OCI-LY7 (cell line): ENCODE data around the gene TMEM255B. TPM values are rescaled to one million over a fixed set of nuclear protein-coding genes. Genes with fewer than 3 reads are reported as not detected.

ENCODE experiments used
- BruUV-seq: library from RNA; stranded (reverse); fragments of 400-500 nt; replicated peaks from 2 replicates; lab custom pipeline; 2021; lab: Mats Ljungman, UMichigan
- CTCF ChIA-PET: fragments of 300-600 bp; sonication (Branson Sonifier 250); formaldehyde crosslinking; loops from one replicate; lab custom pipeline; 2022; ENCODE audit warnings: antibody characterized with exemption; ENCODE audit not compliant: unreplicated experiment; lab: Charles Lee
- POLR2A ChIA-PET: fragments of 300-600 bp; sonication (Branson Sonifier 250); formaldehyde crosslinking; loops from one replicate; lab custom pipeline; 2022; ENCODE audit warnings: antibody characterized with exemption; lab: Charles Lee
- DNase-seq: peaks from one replicate; pipeline ENCODE4 v3.0.0-alpha.2; 2015; ENCODE audit warnings: low spot score
- H2AFZ ChIP-seq: fragments of 200-600 bp; sonication (generic), shearing (Covaris generic); 2 replicates; pipeline ENCODE4 v1.6.1; 2014; ENCODE audit warnings: mild to moderate bottlenecking, antibody characterized with exemption, low read length, moderate library complexity
- H3K27ac ChIP-seq: fragments of 200-600 bp; sonication (generic); 2 replicates; pipeline ENCODE4 v1.5.1; 2014; ENCODE audit warnings: mixed run types, low read depth, mild to moderate bottlenecking, moderate library complexity, low read length, inconsistent platforms; ENCODE audit not compliant: poor library complexity, severe bottlenecking
- H3K36me3 ChIP-seq: fragments of 200-600 bp; sonication (generic); 2 replicates; pipeline ENCODE4 v1.6.1; 2014; ENCODE audit warnings: mild to moderate bottlenecking, antibody characterized with exemption, low read length, moderate library complexity, mixed read lengths; ENCODE audit not compliant: insufficient read depth
- H3K4me1 ChIP-seq: fragments of 200-600 bp; sonication (generic); 2 replicates; pipeline ENCODE4 v1.5.1; 2014; ENCODE audit warnings: mild to moderate bottlenecking, low read length; ENCODE audit not compliant: insufficient read depth, poor library complexity, severe bottlenecking
- H3K4me2 ChIP-seq: fragments of 200-600 bp; sonication (generic); 2 replicates; pipeline ENCODE4 v1.6.1; 2014; ENCODE audit warnings: mild to moderate bottlenecking, low read length
- H3K4me3 ChIP-seq: fragments of 200-600 bp; sonication (generic); 2 replicates; pipeline ENCODE4 v1.5.1; 2014; ENCODE audit warnings: mild to moderate bottlenecking, low read depth, low read length; ENCODE audit not compliant: poor library complexity, severe bottlenecking
- H3K79me2 ChIP-seq: fragments of 200-600 bp; sonication (generic); 2 replicates; pipeline ENCODE4 v1.6.1; 2016; ENCODE audit warnings: low read depth, mild to moderate bottlenecking, low read length, moderate library complexity, mixed read lengths; ENCODE audit not compliant: insufficient read depth
- H3K9me2 ChIP-seq: fragments of 200-600 bp; sonication (generic); 2 replicates; pipeline ENCODE4 v1.6.1; 2016; ENCODE audit warnings: mild to moderate bottlenecking, low read length, mixed read lengths; ENCODE audit not compliant: insufficient read depth
- H3K9me3 ChIP-seq: fragments of 200-600 bp; sonication (generic); 2 replicates; pipeline ENCODE4 v1.6.1; 2014; ENCODE audit warnings: mild to moderate bottlenecking, mixed run types, low read length, mixed read lengths
- H4K20me1 ChIP-seq: fragments of 200-600 bp; sonication (generic); 2 replicates; pipeline ENCODE4 v1.6.1; 2014; ENCODE audit warnings: mild to moderate bottlenecking, antibody characterized with exemption, low read length, moderate library complexity, mixed read lengths; ENCODE audit not compliant: insufficient read depth
- EZH2phosphoT487 ChIP-seq: fragments of 200-600 bp; sonication (generic); IDR thresholded peaks from 2 replicates; pipeline ENCODE4 v1.6.1; 2018; ENCODE audit warnings: low read depth, borderline replicate concordance, mild to moderate bottlenecking, mixed run types, antibody characterized with exemption, low read length, moderate library complexity, mixed read lengths
- intact Hi-C: fragments of 100-400 bp; cut with micrococcal nuclease; formaldehyde crosslinking; loops from one replicate; pipeline ENCODE4 v1.10.0; 2022; ENCODE audit not compliant: unreplicated experiment
- total RNA-seq, 2 experiments: library from RNA; depleted of rRNA in 1 of 2; stranded (reverse); fragments of >200 nt in 1 of 2; shearing (Covaris generic) in 1 of 2; gene quantifications; 2 replicates each; pipeline ENCODE4 v1.2.3, GENCODE V29; 2014 to 2022
- TF ChIP-seq, protein P1 (sequence below): fragments of 200-600 bp; sonication (generic); conservative IDR thresholded peaks from 2 replicates; pipeline ENCODE4 v1.5.1; 2014; ENCODE audit warnings: mild to moderate bottlenecking, antibody characterized with exemption, low read length, moderate library complexity, mixed read lengths

Gene TMEM255B
- total RNA-seq, 2 experiments from 2014 or later = 2.6 to 6.8 TPM

DNA sequence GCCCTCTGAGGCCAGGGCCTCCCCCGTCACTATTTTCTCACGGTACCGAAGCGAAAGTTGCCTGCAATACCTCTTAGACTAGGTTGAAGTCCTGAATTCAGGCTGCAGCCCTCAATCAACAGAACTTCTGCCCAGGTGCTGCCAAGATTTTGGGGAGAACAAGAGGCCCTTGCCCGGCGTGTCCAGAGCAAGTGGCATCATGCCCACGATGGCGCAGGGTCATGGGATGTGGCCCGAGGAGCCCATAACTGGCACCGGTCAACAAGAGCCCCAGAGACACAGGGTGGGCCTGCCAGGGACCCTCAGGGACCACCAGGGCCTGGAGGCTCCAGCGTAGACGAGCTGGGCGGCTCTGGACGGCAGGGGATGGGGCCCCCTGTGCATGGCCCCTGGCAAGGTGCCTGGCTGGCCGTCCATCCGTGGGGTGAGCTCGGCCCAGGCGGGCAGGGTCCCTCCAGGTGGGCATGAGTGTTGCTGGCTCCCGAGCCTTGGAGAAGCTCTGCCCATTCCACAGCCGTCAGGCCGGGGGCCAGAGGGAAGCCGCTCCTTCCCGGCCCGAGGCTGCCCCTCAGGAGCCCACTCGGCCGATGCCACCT, 59.8 kb downstream of the TMEM255B start:
- H3K79me2 ChIP-seq = peaks cover 15% of the 10 kb centered on the region
- intact Hi-C loops = loop anchor here (5.0 kb wide), 1 partner anchor 204 kb away; no protein-coding TSS in a partner anchor
- BruUV-seq = no TSS peak
- H3K4me1 ChIP-seq = peaks cover 4% of the 10 kb centered on the region
- H4K20me1 ChIP-seq = no peaks in the 10 kb centered on the region; the same call in 1 of the 2 replicates
- H3K36me3 ChIP-seq = peaks cover 24% of the 10 kb centered on the region
- ChIA-PET CTCF (no interaction called here), POLR2A (no interaction called here)
- no peaks in the 10 kb centered on the region for H3K9me3 ChIP-seq
- no peak for DNase-seq
- H3K27ac ChIP-seq = no peak overlapping the region
- TF ChIP-seq, protein P1, sequence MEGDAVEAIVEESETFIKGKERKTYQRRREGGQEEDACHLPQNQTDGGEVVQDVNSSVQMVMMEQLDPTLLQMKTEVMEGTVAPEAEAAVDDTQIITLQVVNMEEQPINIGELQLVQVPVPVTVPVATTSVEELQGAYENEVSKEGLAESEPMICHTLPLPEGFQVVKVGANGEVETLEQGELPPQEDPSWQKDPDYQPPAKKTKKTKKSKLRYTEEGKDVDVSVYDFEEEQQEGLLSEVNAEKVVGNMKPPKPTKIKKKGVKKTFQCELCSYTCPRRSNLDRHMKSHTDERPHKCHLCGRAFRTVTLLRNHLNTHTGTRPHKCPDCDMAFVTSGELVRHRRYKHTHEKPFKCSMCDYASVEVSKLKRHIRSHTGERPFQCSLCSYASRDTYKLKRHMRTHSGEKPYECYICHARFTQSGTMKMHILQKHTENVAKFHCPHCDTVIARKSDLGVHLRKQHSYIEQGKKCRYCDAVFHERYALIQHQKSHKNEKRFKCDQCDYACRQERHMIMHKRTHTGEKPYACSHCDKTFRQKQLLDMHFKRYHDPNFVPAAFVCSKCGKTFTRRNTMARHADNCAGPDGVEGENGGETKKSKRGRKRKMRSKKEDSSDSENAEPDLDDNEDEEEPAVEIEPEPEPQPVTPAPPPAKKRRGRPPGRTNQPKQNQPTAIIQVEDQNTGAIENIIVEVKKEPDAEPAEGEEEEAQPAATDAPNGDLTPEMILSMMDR = no peak
- TF ChIP-seq EZH2phosphoT487 = no peak
- H2AFZ ChIP-seq = no peak overlapping the region
- H3K4me3 ChIP-seq = no peak overlapping the region
- H3K9me2 ChIP-seq = no peaks in the 10 kb centered on the region
- H3K4me2 ChIP-seq = no peak overlapping the region

DNA sequence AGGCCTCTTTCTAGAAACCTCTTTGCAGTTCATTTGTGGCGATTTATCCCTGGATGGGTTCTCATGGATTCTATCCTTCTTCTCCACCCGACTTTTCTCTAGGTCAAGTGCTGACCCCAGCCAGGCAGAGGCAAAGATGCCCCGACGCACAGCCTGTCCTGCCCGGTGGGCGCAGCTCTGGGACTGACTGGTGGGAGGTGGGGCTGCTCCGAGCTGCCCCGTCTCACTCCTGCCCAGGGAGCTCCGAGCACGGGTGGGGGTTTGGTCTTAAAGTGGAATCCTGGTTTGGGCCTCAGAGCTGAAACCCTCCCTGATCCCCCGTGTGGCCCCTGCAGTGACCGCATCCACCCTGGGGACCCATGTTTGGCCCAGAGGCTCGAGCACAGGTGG, 60.3 kb downstream of the TMEM255B start:
- no peak overlapping the region for H2AFZ ChIP-seq
- H3K4me3 ChIP-seq = no peak overlapping the region
- intact Hi-C loops = loop anchor here (5.0 kb wide), 1 partner anchor 203 kb away; no protein-coding TSS in a partner anchor
- no peaks in the 10 kb centered on the region; the same call in 1 of the 2 replicates for H4K20me1 ChIP-seq
- no peaks in the 10 kb centered on the region for H3K9me2 ChIP-seq
- no peak overlapping the region for H3K4me2 ChIP-seq
- H3K36me3 ChIP-seq = peaks cover 24% of the 10 kb centered on the region
- no TSS peak for BruUV-seq
- CTCF ChIA-PET = no interaction called here
- H3K9me3 ChIP-seq = no peaks in the 10 kb centered on the region
- no peak for DNase-seq
- no peak overlapping the region for H3K27ac ChIP-seq
- POLR2A ChIA-PET = no interaction called here
- peaks cover 4% of the 10 kb centered on the region for H3K4me1 ChIP-seq
- H3K79me2 ChIP-seq = peaks cover 15% of the 10 kb centered on the region
- TF ChIP-seq, protein P1 = no peak
- TF ChIP-seq EZH2phosphoT487 = no peak
